H1 (cell line): Measurements from ENCODE around the gene ZNF532. TPM values are rescaled to one million over a fixed set of nuclear protein-coding genes. Genes with fewer than 3 reads are reported as not detected.

Experiments used
- CTCF ChIA-PET: fragments of 300-600 bp; sonication (Branson Sonifier 250); formaldehyde crosslinking; loops from one replicate; lab custom pipeline; 2021; ENCODE audit not compliant: partially characterized antibody; lab: Charles Lee
- POLR2A ChIA-PET: fragments of 300-600 bp; sonication (Branson Sonifier 250); formaldehyde crosslinking; loops from one replicate; lab custom pipeline; 2021; ENCODE audit warnings: inconsistent platforms; ENCODE audit not compliant: partially characterized antibody; lab: Charles Lee
- DNase-seq, 2 experiments: peaks; one replicate each; pipeline versions ENCODE4 v3.0.0 to v3.0.0-alpha.2; 2010 to 2022; ENCODE audit warnings: low spot score in 2 of 2, low read depth in 1 of 2, mixed read lengths in 1 of 2
- FAIRE-seq: peaks from 2 replicates; lab custom pipeline; 2011; peaks lifted over from hg19 to GRCh38; lab: Jason Lieb, UNC
- H2AFZ ChIP-seq: 2 replicates; pipeline ENCODE4 v1.8.1; 2012; ENCODE audit warnings: low read length, inconsistent platforms
- H2AK5ac ChIP-seq: 2 replicates; pipeline ENCODE4 v1.6.1; 2013; ENCODE audit warnings: low read depth, low read length
- H2BK120ac ChIP-seq: replicated peaks from 2 replicates; pipeline ENCODE3; 2013; ENCODE audit warnings: low read depth, low read length, inconsistent platforms
- H2BK12ac ChIP-seq: 2 replicates; pipeline ENCODE4 v1.6.1; 2013; ENCODE audit warnings: low read depth, low read length
- H2BK15ac ChIP-seq: 2 replicates; pipeline ENCODE4 v1.6.1; 2013; ENCODE audit warnings: low read length
- H2BK20ac ChIP-seq: 2 replicates; pipeline ENCODE4 v1.6.1; 2013; ENCODE audit warnings: low read length
- H2BK5ac ChIP-seq: 2 replicates; pipeline ENCODE4 v1.6.1; 2013; ENCODE audit warnings: low read depth, low read length
- H3K14ac ChIP-seq: 2 replicates; pipeline ENCODE4 v1.6.1; 2013; ENCODE audit warnings: inconsistent platforms; ENCODE audit not compliant: insufficient read length
- H3K18ac ChIP-seq: 2 replicates; pipeline ENCODE4 v1.6.1; 2013; ENCODE audit warnings: low read length; ENCODE audit errors: extremely low read depth
- H3K23ac ChIP-seq: 2 replicates; pipeline ENCODE4 v1.6.1; 2013; ENCODE audit warnings: inconsistent platforms; ENCODE audit not compliant: insufficient read length
- H3K23me2 ChIP-seq: 2 replicates; pipeline ENCODE4 v1.6.1; 2013; ENCODE audit warnings: low read depth, low read length
- H3K27ac ChIP-seq: 2 replicates; pipeline ENCODE4 v1.6.1; 2011; ENCODE audit warnings: low read depth, low read length, inconsistent platforms
- H3K27me3 ChIP-seq, 4 experiments: replicated peaks in 1 of 4; 1 replicate in 1 of 4; 2 replicates in 3 of 4; pipeline versions ENCODE4 v1.6.1 to v1.8.1; 2011 to 2013; ENCODE audit warnings: low read length in 3 of 4, mild to moderate bottlenecking in 3 of 4, inconsistent platforms in 2 of 4, mixed read lengths in 2 of 4, moderate library complexity in 1 of 4; ENCODE audit not compliant: control insufficient read depth in 3 of 4, insufficient read depth in 3 of 4; ENCODE audit errors: extremely low read depth in 1 of 4
- H3K36me3 ChIP-seq, 4 experiments: 2 replicates each; pipeline versions ENCODE4 v1.6.1 to v1.8.1; 2011 to 2013; ENCODE audit warnings: mild to moderate bottlenecking in 4 of 4, low read length in 3 of 4, moderate library complexity in 2 of 4, control low read depth in 1 of 4, inconsistent platforms in 1 of 4; ENCODE audit not compliant: insufficient read depth in 4 of 4, control insufficient read depth in 2 of 4
- H3K4ac ChIP-seq: replicated peaks from 2 replicates; pipeline ENCODE3; 2013; ENCODE audit warnings: low read length, low read depth, mixed read lengths, inconsistent platforms; ENCODE audit not compliant: insufficient read length
- H3K4me1 ChIP-seq, 4 experiments: replicated peaks in 1 of 4; 1 replicate in 1 of 4; 2 replicates in 3 of 4; pipeline versions ENCODE4 v1.6.1 to v1.8.1; 2011 to 2013; ENCODE audit warnings: low read length in 3 of 4, inconsistent platforms in 2 of 4, mixed read lengths in 1 of 4; ENCODE audit not compliant: insufficient read depth in 4 of 4, control insufficient read depth in 3 of 4
- H3K4me2 ChIP-seq, 2 experiments: 2 replicates each; pipeline versions ENCODE4 v1.6.1 to v1.8.1; 2011 to 2013; ENCODE audit warnings: low read depth in 2 of 2, low read length in 2 of 2, control low read depth in 1 of 2, inconsistent platforms in 1 of 2, mild to moderate bottlenecking in 1 of 2; ENCODE audit not compliant: insufficient read depth in 1 of 2
- H3K4me3 ChIP-seq, 4 experiments: fragments of 200-600, 300-600 bp in 1 of 4; sonication (generic), shearing (Covaris generic), sonication (Bioruptor Twin) in 1 of 4; 2 replicates each; pipeline versions ENCODE4 v1.5.1 to v1.8.1; 2011 to 2016; ENCODE audit warnings: low read length in 4 of 4, low read depth in 3 of 4, control low read depth in 2 of 4, inconsistent platforms in 2 of 4, mild to moderate bottlenecking in 2 of 4, mixed read lengths in 1 of 4, moderate library complexity in 1 of 4; ENCODE audit not compliant: insufficient read depth in 2 of 4; ENCODE audit errors: extremely low read depth in 1 of 4
- H3K56ac ChIP-seq: replicated peaks from 2 replicates; pipeline ENCODE3; 2013; ENCODE audit warnings: low read depth, mild to moderate bottlenecking, mixed read lengths, low read length, inconsistent platforms; ENCODE audit not compliant: insufficient read length
- H3K79me1 ChIP-seq: 2 replicates; pipeline ENCODE4 v1.6.1; 2013; ENCODE audit warnings: low read depth, low read length, control low read depth
- H3K79me2 ChIP-seq, 2 experiments: 2 replicates each; pipeline versions ENCODE4 v1.6.1 to v1.8.1; 2012 to 2013; ENCODE audit warnings: low read length in 2 of 2, mild to moderate bottlenecking in 2 of 2, inconsistent platforms in 1 of 2; ENCODE audit not compliant: insufficient read depth in 2 of 2, control insufficient read depth in 1 of 2
- H3K9ac ChIP-seq, 4 experiments: replicated peaks in 1 of 4; 1 replicate in 1 of 4; 2 replicates in 3 of 4; pipeline versions ENCODE4 v1.6.1 to v1.8.1; 2011 to 2013; ENCODE audit warnings: low read depth in 3 of 4, low read length in 3 of 4, control low read depth in 2 of 4, mild to moderate bottlenecking in 2 of 4, moderate library complexity in 2 of 4, inconsistent platforms in 1 of 4; ENCODE audit errors: extremely low read depth in 1 of 4
- H3K9me3 ChIP-seq, 2 experiments: 2 replicates each; pipeline versions ENCODE4 v1.6.1 to v1.8.1; 2012 to 2013; ENCODE audit warnings: mild to moderate bottlenecking in 2 of 2, moderate library complexity in 2 of 2, control low read depth in 1 of 2, inconsistent platforms in 1 of 2, low read depth in 1 of 2, low read length in 1 of 2, mixed read lengths in 1 of 2; ENCODE audit not compliant: insufficient read depth in 2 of 2
- H4K20me1 ChIP-seq, 2 experiments: replicated peaks in 1 of 2; 2 replicates each; pipeline versions ENCODE3 to v1.8.1; 2011 to 2013; ENCODE audit warnings: inconsistent platforms in 2 of 2, low read length in 2 of 2, mild to moderate bottlenecking in 1 of 2; ENCODE audit not compliant: insufficient read depth in 2 of 2, control insufficient read depth in 1 of 2
- H4K5ac ChIP-seq: 2 replicates; pipeline ENCODE4 v1.6.1; 2013; ENCODE audit warnings: low read length, low read depth, mixed read lengths, inconsistent platforms; ENCODE audit not compliant: insufficient read length
- H4K8ac ChIP-seq: 2 replicates; pipeline ENCODE4 v1.8.0; 2013; ENCODE audit warnings: mild to moderate bottlenecking, moderate library complexity, low read length, inconsistent platforms; ENCODE audit not compliant: insufficient read depth; ENCODE audit errors: extremely low read depth
- H4K91ac ChIP-seq: replicated peaks from 2 replicates; pipeline ENCODE3; 2013; ENCODE audit warnings: low read length, mixed read lengths, inconsistent platforms; ENCODE audit not compliant: insufficient read length
- SIN3A ChIP-seq, 2 experiments: IDR thresholded peaks in 1 of 2; conservative IDR thresholded peaks in 1 of 2; 2 replicates each; pipeline ENCODE4 v1.6.1; 2011 to 2012; ENCODE audit warnings: low read length in 2 of 2, improper control_type of control experiment in 1 of 2, low read depth in 1 of 2, mild to moderate bottlenecking in 1 of 2
- TAF1 ChIP-seq: IDR thresholded peaks from 2 replicates; pipeline ENCODE4 v1.6.1; 2011; ENCODE audit warnings: mild to moderate bottlenecking, low read depth, low read length
- TCF12 ChIP-seq: IDR thresholded peaks from 2 replicates; pipeline ENCODE4 v1.6.1; 2011; ENCODE audit warnings: low read depth, mild to moderate bottlenecking, low read length
- TEAD4 ChIP-seq: IDR thresholded peaks from 2 replicates; pipeline ENCODE4 v1.6.1; 2012; ENCODE audit warnings: low read depth, low read length, inconsistent platforms, mixed read lengths
- WGBS, 2 experiments: shearing (Covaris generic) in 1 of 2; methylation state at CpG; one replicate each; pipeline versions ENCODE4 v1.1.6 to v1.1.7; 2013 to 2015; ENCODE audit warnings: low lambda C conversion rate in 2 of 2, mixed read lengths in 2 of 2, inconsistent platforms in 1 of 2, low coverage in 1 of 2, missing lambda C conversion rate in 1 of 2; ENCODE audit not compliant: insufficient replicate concordance in 2 of 2, insufficient coverage in 1 of 2, insufficient read length in 1 of 2; ENCODE audit errors: extremely low coverage in 1 of 2, missing lambda C conversion rate in 1 of 2; 5-methylcytosine and 5-hydroxymethylcytosine counted together
- polyA plus RNA-seq, 7 experiments: library from polyadenylated mRNA; depleted of rRNA in 3 of 7; stranded (reverse) in 5 of 7; unstranded in 2 of 7; fragments of >200 nt in 5 of 7; fragments of 200-250 nt in 2 of 7; gene quantifications; 1 replicate in 5 of 7; 2 replicates in 1 of 7; 4 replicates in 1 of 7; pipeline versions ENCODE4 v1.2.1 to v1.2.3, GENCODE V29; 2011 to 2013; ENCODE audit warnings: missing spikeins in 2 of 7, mixed read lengths in 2 of 7
- total RNA-seq: library from RNA; stranded (reverse); fragmentation: NEBNext Ultra II Directional; extraction: Animal tissue kit (Norgen Biotek cat#: 25700); gene quantifications from 2 replicates; pipeline ENCODE4 v1.2.1, GENCODE V29; 2021

ZNF532 gene
- total and polyA plus RNA-seq, 2 of the 8 experiments (the other 6 are each of a cell fraction or from before 2014, with no cell fraction given) = 143 to 240 TPM

DNA sequence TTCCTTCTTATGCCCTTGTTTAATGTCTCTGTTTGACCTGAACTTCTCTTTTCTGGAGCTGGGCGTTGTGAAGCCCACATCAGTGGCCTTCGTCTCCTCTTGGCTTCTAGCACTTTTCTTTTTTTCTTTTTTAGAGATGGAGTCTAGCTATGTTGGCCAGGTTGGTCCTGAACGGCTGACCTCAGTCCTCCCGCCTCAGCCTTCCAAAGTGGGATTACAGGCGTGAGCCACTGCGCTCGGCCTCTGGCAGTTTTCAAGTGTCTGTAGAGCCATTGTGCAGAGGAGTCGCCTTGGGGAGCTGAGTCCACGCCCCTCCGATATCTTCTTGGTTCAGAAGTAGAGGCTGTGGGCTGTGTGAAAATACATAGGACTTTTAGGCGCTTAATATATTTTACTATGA is 36.5 kb downstream of the ZNF532 start:
- H2BK15ac ChIP-seq = no peak overlapping the region
- peaks cover 35 to 99% of the 10 kb centered on the region in 2 experiments for H3K79me2 ChIP-seq
- H4K91ac ChIP-seq = no peak overlapping the region
- no peaks in the 10 kb centered on the region; the same call in 1 of the 2 replicates for H3K23me2 ChIP-seq
- no peak overlapping the region for H3K23ac ChIP-seq
- no peak overlapping the region for H3K27ac ChIP-seq
- no peak overlapping the region for H4K5ac ChIP-seq
- WGBS, 2 experiments = 87% methylated on average over 11 of the region's 11 CpGs; no CpG with 5 or more reads in 1 of the 2 experiments
- no peak overlapping the region for H2AFZ ChIP-seq
- TF ChIP-seq TCF12 (no peak), TAF1 (no peak), SIN3A (conservative IDR thresholded peaks at IDR 0.05 in 1 of 2, IDR thresholded peaks at IDR 0.05 in 1 of 2; ENCODE audit: low read depth in 1 of 2, low read length in 2 of 2) (no peak), TEAD4 (no peak)
- H3K18ac ChIP-seq = no peak overlapping the region
- H2BK5ac ChIP-seq = no peak overlapping the region
- no peak overlapping the region for H3K14ac ChIP-seq
- FAIRE-seq (no peak), DNase-seq (no peak)
- peaks cover 21% of the 10 kb centered on the region for H3K79me1 ChIP-seq
- peaks cover 6 to 84% (median 23%) of the 10 kb centered on the region in 4 experiments for H3K36me3 ChIP-seq
- H2AK5ac ChIP-seq = no peak overlapping the region
- ChIA-PET CTCF (interaction anchor here (1.0 to 2.4 kb wide), 3 partner anchors 11 to 120 kb away, joined by 3 to 8 read pairs (median 4); no protein-coding TSS in a partner anchor), POLR2A (interaction anchor here (0.7 to 9.9 kb wide), 8 partner anchors 10 to 36 kb away, joined by 3 to 75 read pairs (median 6); partner anchors contain the start of gene ZNF532)
- peaks cover 23 to 26% of the 10 kb centered on the region in 2 experiments for H4K20me1 ChIP-seq
- H3K4me1 ChIP-seq = peaks cover 0 to 11% (median under 1%) of the 10 kb centered on the region in 4 experiments; a peak in 3 of 7 replicates
- H3K56ac ChIP-seq = no peak overlapping the region
- no peak overlapping the region for H3K4me2 ChIP-seq
- no peaks in the 10 kb centered on the region for H3K27me3 ChIP-seq
- no peak overlapping the region for H3K4ac ChIP-seq
- H3K4me3 ChIP-seq = no peak overlapping the region
- H2BK12ac ChIP-seq = no peak overlapping the region
- H2BK20ac ChIP-seq = no peak overlapping the region
- no peak overlapping the region for H3K9ac ChIP-seq
- H4K8ac ChIP-seq = no peak overlapping the region
- no peaks in the 10 kb centered on the region for H3K9me3 ChIP-seq
- no peak overlapping the region for H2BK120ac ChIP-seq
